ENCODE data around the gene CHCHD10. TPM values are rescaled to one million over a fixed set of nuclear protein-coding genes. Genes with fewer than 3 reads are reported as not detected.

The CHCHD10 gene
- polyA plus RNA-seq, 1 of the 3 experiments (the other 2 are of a cell fraction), result 70.1 TPM

GRCh38 chr22:23782703-23783102 lies 14.9 kb upstream of the CHCHD10 start (continued):
- no peak for TF ChIP-seq MEF2A (IDR thresholded peaks at IDR 0.05; ENCODE audit: borderline replicate concordance, low read depth)
- TF ChIP-seq FOXJ3 (CRISPR knock-in tag; IDR thresholded peaks at IDR 0.05), result no peak
- TF ChIP-seq EP300 (IDR thresholded peaks at IDR 0.05; ENCODE audit: borderline replicate concordance in 1 of 2, low read depth in 1 of 2, low read length in 1 of 2), result no peak

GRCh38 chr22:23782252-23782651 lies 14.5 kb upstream of the CHCHD10 start:
- TF ChIP-seq SIN3A (IDR thresholded peaks at IDR 0.05; ENCODE audit: borderline replicate concordance, low read depth, low read length) (no peak), FOSL2 (IDR thresholded peaks at IDR 0.05; ENCODE audit: borderline replicate concordance, low read depth) (no peak), YY1 (IDR thresholded peaks at IDR 0.05; ENCODE audit: low read depth) (no peak), RAD21 (IDR thresholded peaks at IDR 0.05; ENCODE audit: low read length) (no peak), MAX (IDR thresholded peaks at IDR 0.05; ENCODE audit: low read depth) (no peak), MEF2A (IDR thresholded peaks at IDR 0.05; ENCODE audit: borderline replicate concordance, low read depth) (no peak), RFX5 (IDR thresholded peaks at IDR 0.05; ENCODE audit: low read length) (no peak), RCOR1 (IDR thresholded peaks at IDR 0.05; ENCODE audit: low read length) (no peak), USF1 (IDR thresholded peaks at IDR 0.05; ENCODE audit: borderline replicate concordance, low read depth) (no peak), JUND (IDR thresholded peaks at IDR 0.05) (no peak)
- Histone ChIP-seq H3K27me3 (ENCODE audit: insufficient read depth) (no peaks in the 10 kb centered on the region), H3K4me2 (no peak overlapping the region), H3K9me2 (no peaks in the 10 kb centered on the region), H4K20me1 (ENCODE audit: insufficient read depth) (no peaks in the 10 kb centered on the region), H3K9me3 (no peaks in the 10 kb centered on the region), H3K4me1 (ENCODE audit: control insufficient read depth in 1 of 2, insufficient read depth in 2 of 2, low read depth in 1 of 2, low read length in 1 of 2) (peaks cover 0 to 25% of the 10 kb centered on the region in 2 experiments; a peak in 1 of 4 replicates), H3K9ac (no peak overlapping the region), H3K27ac (ENCODE audit: low read depth in 2 of 2, low read length in 1 of 2) (no peak overlapping the region), H3K79me2 (ENCODE audit: insufficient read depth) (no peaks in the 10 kb centered on the region), H3K36me3 (replicated peaks in 1 of 2; ENCODE audit: control insufficient read depth in 1 of 2, insufficient read depth in 2 of 2, low read length in 1 of 2) (peaks cover 0 to 3% of the 10 kb centered on the region in 2 experiments), H2AFZ (ENCODE audit: low read depth) (no peak overlapping the region), H3F3A (replicated peaks; ENCODE audit: insufficient read depth) (peaks cover 4% of the 10 kb centered on the region), H3K4me3 (ENCODE audit: low read depth in 2 of 2, low read length in 1 of 2) (no peak overlapping the region)
- 92% methylated on average over 10 of the region's 16 CpGs for WGBS (ENCODE audit: low lambda C conversion rate)
- no peak for DNase-seq
- CTCF ChIA-PET, result interaction anchor here (0.6 kb wide), 1 partner anchor 67 kb away, joined by 3 read pairs; no protein-coding TSS in a partner anchor
- POLR2A ChIA-PET, result no interaction called here

- CTCF ChIA-PET, result interaction anchor here (2.7 kb wide), 1 partner anchor 68 kb away, joined by 10 read pairs; no protein-coding TSS in a partner anchor
These were observed 13.9 kb upstream of the CHCHD10 start for GRCh38 chr22:23781511-23782183.

More at GRCh38 chr22:23781511-23782183, 13.9 kb upstream of the CHCHD10 start:
- no peak for DNase-seq
- Histone ChIP-seq H3K9me3 (no peaks in the 10 kb centered on the region), H3K27me3 (ENCODE audit: insufficient read depth) (no peaks in the 10 kb centered on the region), H3F3A (replicated peaks; ENCODE audit: insufficient read depth) (peaks cover 4% of the 10 kb centered on the region), H3K4me3 (ENCODE audit: low read depth in 2 of 2, low read length in 1 of 2) (no peak overlapping the region), H4K20me1 (ENCODE audit: insufficient read depth) (no peaks in the 10 kb centered on the region), H2AFZ (ENCODE audit: low read depth) (no peak overlapping the region), H3K4me1 (ENCODE audit: control insufficient read depth in 1 of 2, insufficient read depth in 2 of 2, low read depth in 1 of 2, low read length in 1 of 2) (peaks cover 0 to 25% of the 10 kb centered on the region in 2 experiments; a peak in 1 of 4 replicates), H3K9ac (no peak overlapping the region), H3K79me2 (ENCODE audit: insufficient read depth) (no peaks in the 10 kb centered on the region), H3K27ac (ENCODE audit: low read depth in 2 of 2, low read length in 1 of 2) (no peak overlapping the region), H3K4me2 (no peak overlapping the region), H3K9me2 (no peaks in the 10 kb centered on the region), H3K36me3 (replicated peaks in 1 of 2; ENCODE audit: control insufficient read depth in 1 of 2, insufficient read depth in 2 of 2, low read length in 1 of 2) (peaks cover 0 to 3% of the 10 kb centered on the region in 2 experiments)
- POLR2A ChIA-PET, result no interaction called here
- TF ChIP-seq EP300 (IDR thresholded peaks at IDR 0.05; ENCODE audit: borderline replicate concordance in 1 of 2, low read depth in 1 of 2, low read length in 1 of 2) (no peak), RAD21 (IDR thresholded peaks at IDR 0.05; ENCODE audit: low read length) (no peak), RFX5 (IDR thresholded peaks at IDR 0.05; ENCODE audit: low read length) (no peak), MXI1 (IDR thresholded peaks at IDR 0.05; ENCODE audit: low read depth, low read length) (no peak), RCOR1 (IDR thresholded peaks at IDR 0.05; ENCODE audit: low read length) (no peak)
- WGBS (ENCODE audit: low lambda C conversion rate), result 65% methylated on average over 11 of the region's 14 CpGs
